ENCODE measurements around the gene TMBIM1.

GRCh38 chr2:218271487-218271797 lies 20.9 kb downstream of the TMBIM1 start:
- no peak for TF ChIP-seq EP300 (IDR thresholded peaks at IDR 0.05)
- no peak for TF ChIP-seq CTCF (IDR thresholded peaks at IDR 0.05)

Measured in tibial nerve (tissue), 4 donors.